OCI-LY7 (cell line): ENCODE measurements around the gene NPIPB9.
"Not testable (repeated sequence)": the region's sequence is repeated elsewhere in the genome, so short reads cannot be mapped to it uniquely, and the experiment has no call there.

Experiments used
- CTCF ChIP-seq: fragments of 200-600 bp; sonication (generic); conservative IDR thresholded peaks from 2 replicates; pipeline ENCODE4 v1.5.1; 2014; ENCODE audit warnings: mild to moderate bottlenecking, antibody characterized with exemption, low read length, moderate library complexity, mixed read lengths
- EZH2phosphoT487 ChIP-seq: fragments of 200-600 bp; sonication (generic); IDR thresholded peaks from 2 replicates; pipeline ENCODE4 v1.6.1; 2018; ENCODE audit warnings: low read depth, borderline replicate concordance, mild to moderate bottlenecking, mixed run types, antibody characterized with exemption, low read length, moderate library complexity, mixed read lengths

GRCh38 chr16:28722852-28723650 lies 28.5 kb upstream of the NPIPB9 start:
- not testable (repeated sequence) for TF ChIP-seq CTCF, EZH2phosphoT487
